GM04503 (cell line): Measurements from ENCODE around the gene SNORC.

ENCODE experiments used
- DNase-seq: peaks from one replicate; pipeline ENCODE4 v3.0.0-alpha.2; 2012; ENCODE audit warnings: low read depth

Gene SNORC

DNA sequence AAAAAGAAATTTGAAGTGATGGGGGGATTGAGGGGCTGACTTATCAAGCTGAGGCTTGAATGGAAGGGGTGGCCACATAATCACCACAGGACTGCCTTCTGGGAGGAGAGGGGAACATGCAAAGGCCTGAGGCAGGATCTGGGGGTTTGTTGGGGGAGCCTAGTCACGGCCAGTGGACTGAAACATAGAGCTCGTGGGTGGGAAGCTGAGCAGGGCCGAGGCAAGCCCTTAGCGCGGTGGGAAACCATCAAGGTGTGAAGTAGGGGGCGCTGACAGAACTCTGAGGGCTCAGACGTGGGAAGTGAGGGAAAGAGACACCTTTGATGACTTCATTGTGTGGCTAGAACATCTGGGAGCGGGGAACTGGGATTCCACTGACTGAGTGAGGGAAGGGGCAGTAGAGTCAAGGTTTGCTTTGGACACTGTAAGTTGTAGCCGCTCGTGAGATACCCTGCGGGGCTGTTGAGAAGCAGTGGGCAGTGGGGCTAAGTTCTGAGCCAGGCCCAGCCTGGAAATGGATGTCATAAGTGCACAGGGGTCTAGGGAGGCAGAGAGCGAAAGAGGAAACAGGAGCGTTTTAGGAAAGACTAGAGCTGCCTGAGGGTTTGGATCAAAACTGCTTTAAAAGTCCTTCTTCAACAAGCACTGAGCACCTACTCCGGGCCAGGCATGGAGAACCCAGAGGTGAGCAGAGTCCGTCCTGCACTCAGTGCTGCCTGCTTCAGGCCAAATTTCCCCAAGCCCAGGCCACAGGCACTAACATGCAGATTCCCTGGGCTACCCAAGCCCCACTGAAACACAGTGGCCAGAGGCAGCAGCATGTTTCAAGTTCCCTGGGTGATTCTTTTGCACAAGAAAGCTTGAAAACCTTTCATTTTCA lies 686 bp upstream of the SNORC start:
- DNase-seq: no peak

DNA sequence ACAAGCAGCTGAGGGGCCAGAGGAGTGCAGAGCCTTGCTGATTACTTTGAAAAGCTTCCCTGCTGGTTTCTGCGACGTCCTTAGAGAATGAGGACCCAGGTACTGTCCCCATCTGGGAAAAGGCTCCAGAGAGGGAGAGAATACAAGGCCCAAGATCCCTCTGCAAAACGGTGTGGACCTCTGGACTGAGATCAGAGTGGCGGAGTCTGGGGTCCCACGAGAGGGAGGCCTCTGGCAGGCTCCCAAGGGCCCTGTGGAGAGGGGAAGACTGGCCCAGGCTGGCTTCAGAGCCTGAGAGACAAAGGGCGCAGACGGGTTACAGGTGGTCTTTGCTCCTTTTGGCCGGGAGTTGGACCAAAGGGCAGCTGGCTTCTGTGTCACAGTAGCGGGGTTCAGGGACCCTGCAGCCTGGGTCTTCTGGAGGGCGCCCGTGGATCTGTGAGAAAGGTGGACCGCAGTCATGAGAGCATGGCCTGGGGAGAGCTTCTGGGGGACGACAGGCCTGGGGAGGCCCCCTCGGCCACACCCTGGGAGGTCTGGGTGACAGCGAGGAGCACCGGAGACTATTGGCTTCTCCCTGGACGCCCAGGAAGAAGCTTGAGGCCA lies 805 bp downstream of the SNORC start:
- no peak for DNase-seq

DNA sequence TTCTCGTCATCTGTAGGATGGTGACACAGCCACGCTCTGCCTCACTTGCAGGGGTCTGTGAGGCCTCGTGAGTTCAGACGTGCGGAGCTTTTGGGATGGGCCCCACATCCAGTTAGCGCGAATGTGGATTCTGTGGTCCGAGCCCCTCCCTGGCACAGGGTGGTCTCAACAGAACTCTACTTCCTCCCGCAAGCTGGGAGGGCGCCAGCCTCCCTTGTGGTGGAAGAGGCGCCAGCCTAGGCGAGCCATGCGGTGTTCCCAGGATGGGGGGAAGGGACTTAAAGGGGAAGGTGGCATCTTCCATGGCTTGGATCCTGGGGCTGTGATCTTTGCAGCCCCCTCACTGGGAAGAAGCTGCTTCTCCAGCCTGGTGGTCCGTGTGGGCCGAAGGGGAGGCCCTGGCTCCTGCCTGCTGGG lies 1.4 kb downstream of the SNORC start:
- no peak for DNase-seq

DNA sequence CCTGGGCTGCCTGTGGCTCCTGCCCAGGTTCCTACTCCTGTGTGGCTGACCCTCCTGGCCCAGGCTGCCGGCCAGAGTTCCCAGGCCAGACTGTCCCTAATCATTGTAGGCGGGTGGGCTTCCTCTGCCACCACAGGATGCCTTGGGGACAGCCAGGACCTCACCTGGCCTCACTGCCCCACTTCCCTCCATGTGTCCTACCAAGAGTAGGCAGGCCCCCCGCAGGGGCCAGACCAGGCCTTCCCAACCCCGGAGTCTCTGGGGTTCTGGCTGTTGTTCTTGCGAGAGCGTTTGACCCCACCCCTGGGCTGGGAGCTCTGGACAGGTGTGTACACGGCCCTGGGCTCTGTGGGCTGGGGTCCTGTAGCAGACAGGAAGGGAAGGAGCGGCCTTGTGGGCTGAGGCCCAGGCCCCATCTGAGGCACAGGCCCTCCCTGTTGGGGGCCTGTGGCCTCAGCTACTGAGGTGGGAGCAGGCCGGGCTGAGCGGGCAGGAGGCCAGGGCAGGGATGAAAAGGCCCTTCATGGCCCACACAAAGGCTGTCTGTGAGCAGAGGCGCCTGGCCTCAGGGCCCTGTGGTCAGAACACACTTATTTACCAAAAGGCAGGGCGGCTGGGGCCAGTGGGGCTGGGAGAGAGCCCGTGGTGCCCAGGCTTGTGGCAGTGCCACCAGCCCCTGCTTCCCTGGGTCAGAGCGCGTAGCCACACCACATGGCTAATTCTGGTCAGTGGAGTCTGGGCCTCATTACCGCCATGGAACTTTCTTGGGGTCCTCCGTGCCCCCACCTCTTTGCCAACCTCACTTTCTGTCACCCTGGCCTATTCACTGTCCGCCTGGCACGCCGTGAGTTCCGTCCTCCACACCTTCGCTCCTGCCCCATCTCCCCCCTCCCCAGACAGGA lies 2.0 kb downstream of the SNORC start:
- DNase-seq: no peak

DNA sequence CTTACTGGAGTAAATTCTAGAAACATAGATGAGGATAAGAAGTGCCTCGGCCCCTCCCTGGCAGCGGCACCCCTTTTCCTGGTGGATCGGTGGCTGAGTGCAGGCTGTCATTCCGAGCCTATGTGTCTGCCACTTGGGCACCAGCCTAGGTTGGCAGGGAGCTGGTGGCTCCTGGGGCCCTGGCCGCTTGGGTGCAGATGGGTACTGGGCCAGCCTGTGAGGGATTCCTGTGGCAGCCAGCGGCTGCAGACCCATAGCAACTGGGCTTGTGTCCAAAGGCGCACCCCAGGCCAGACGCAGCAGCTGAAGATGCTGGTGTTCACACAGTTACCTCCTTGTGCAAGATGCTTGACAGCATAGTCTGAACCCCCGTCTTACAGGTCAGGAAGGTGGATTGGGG lies 2.8 kb downstream of the SNORC start:
- DNase-seq: no peak

DNA sequence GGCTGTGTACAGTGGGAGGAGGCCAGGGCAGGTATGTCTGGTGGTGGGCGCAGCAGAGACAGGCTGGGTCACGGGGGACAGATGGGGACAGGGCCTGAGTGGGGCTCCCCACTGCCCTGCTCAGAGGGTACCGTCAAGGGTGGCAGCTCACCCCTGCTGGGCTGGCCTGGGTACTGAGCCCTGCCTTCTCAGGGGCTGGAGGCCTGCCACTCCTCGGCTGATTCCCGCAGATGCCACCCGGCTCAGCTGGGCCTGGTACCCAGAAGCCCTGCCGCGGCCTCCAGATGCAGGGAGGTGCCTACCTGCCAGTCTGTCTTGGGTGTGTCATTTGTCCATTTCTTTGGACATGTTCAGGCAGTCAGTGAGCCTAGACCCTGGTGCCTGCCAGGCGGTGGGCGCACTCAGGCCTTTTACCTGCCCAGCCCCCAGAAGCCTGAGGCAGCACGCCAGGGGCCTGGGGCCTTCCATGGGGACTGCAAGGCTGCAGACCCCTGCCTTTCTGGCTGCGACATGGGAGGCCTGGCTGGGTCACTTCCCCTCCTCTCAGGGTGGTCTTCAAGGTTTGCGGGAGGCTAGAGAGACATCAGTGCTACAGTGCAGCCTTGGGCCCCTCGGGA lies 3.3 kb downstream of the SNORC start:
- DNase-seq: no peak

DNA sequence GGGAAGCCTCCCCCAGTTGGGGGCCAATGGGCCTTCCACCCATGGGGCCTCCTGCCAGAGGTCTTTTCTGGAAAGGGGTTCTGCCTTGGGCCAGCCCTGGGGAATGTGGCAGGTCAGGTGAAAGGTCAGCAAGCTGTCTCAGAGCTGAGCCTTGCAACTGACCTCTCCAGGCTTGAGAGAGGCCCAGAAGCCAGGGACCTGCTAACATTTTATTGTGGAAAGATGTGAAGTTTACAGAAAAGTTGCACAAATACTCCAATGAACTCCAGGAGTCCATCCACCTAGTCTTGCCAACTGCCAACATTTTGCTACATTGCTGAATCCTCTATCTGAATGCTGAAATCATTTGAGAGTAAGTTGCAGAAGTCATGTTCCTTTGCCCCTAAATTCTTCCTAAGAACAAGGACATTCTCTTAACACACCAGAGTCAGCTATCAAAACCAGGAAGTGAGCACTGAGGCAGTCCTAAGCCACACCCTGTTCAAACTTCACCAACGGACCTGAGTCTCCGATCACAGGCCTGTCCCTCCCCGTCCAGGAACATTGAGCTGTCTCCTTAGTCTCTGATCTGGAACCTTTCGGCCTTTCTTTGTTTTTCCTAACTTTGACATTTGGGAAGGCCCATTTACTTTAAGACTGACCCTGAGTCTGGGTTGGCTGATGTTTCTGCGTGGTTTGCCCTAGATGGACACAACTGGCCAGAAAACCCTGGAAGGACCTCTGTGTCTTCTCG lies 4.0 kb downstream of the SNORC start:
- no peak for DNase-seq

DNA sequence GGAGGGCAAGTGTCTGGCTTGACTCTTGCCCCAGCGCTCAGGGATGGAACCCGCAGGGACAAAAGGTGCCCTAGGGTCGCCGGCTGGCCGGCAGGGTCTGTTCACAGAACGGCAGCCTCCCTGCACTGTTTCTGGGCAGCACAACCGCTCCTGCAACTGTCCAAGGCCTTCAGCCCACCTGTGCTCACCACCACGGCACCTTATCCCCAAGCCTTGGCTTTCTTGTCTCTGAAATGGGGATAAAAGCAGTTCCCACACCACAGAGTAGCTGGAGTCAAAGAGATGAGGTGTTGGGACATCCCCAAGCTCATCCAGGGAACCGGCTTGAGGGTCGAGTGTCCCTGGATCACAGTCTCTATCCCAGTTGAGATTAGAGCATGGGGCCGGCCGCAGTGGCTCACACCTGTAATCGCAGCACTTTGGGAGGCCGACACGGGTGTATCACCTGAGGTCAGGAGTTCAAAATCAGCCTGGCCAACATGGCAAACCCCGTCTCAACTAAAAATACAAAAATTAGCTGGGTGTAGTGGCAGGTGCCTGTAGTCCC lies 4.7 kb downstream of the SNORC start:
- no peak for DNase-seq

DNA sequence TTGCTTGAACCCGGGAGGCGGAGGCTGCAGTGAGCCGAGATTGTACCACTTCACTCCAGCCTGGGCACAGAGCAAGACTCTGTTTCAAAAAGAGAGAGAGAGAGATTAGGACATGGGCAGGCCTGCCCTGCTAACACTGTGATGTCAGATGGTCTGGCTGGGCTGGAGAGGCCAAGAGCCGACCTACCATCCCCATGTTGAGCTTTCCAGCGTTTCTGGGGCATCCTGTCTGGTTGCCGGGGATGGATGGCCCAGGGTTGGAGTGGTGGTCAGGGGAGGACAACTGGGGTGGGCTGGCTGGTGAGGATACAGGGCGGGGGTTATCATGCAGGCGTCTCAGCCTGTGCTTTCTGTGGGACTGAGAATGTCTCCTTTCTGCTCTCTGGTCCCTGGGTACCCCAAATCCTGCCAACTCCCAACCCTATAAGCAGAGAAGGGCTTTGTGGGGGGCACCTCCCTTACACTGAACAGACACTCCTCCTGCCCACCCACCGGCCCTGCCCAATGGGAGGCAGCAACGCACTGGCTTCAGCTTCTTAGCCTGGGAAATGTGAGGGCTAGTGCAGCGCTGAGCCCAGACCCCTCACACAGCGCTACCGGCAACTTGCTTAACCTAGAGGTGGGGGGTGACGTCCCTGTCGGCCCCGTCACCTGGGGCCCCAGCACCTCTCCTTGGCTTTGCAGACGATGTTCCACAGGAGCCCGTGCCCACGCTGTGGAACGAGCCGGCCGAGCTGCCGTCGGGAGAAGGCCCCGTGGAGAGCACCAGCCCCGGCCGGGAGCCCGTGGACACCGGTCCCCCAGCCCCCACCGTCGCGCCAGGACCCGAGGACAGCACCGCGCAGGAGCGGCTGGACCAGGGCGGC lies 5.4 kb downstream of the SNORC start:
- DNase-seq: no peak

DNA sequence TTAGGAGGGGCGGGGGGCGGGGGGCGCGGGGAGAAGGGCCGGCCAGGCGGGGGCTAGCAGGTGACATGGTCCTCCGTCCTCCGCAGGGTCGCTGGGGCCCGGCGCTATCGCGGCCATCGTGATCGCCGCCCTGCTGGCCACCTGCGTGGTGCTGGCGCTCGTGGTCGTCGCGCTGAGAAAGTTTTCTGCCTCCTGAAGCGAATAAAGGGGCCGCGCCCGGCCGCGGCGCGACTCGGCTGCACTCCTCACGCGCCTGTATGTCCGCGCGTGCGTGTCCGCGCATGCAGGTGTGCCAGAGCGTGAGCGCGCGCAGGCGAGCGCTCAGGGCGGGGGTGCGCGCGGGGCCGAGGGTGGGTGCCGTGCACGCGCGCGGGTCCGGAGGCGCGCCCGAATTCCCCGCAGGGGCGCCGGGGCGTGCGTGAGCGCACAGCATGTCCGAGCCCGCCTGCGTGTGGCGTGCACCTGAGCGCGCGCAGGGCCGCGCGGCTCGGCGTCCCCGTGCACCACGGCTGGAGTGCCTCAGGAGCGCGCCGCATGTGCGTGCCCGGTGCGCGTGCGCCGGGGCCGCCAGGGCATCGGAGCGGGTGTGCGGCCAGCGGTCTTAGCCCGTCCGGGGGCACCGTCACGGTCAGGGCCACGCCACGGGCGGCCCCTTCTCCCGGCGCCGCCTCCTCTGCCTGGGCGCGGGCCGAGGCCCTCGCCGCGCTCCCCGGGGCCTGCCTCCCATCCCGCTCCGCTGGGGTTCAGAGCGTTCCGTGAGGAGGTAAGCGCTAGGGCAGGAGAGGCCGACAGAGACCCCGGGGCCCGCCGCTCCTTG lies 6.3 kb downstream of the SNORC start:
- no peak for DNase-seq

DNA sequence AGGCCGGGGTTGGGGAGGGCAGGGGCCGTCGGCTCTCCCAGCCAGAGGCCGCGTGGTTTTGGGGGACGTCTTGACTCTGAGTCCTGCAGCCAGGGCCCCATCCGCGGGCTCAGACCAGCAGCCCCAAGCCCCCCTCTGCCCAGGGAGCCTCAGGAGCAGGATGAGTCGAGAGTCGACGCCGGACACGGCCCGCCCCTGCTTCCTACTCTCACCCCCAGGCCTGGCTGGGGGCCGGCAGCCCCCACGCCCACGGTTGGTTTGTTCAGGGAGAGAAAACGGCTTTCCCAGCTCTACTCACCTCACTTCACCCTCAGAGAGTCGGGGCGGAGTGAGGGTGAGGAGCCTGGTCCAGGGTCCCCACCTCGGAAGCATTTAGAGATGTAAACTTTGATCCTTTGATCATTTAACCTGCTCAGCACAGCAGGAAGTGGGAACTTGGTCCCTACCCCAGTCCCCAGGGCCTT lies 6.9 kb downstream of the SNORC start:
- DNase-seq: no peak

DNA sequence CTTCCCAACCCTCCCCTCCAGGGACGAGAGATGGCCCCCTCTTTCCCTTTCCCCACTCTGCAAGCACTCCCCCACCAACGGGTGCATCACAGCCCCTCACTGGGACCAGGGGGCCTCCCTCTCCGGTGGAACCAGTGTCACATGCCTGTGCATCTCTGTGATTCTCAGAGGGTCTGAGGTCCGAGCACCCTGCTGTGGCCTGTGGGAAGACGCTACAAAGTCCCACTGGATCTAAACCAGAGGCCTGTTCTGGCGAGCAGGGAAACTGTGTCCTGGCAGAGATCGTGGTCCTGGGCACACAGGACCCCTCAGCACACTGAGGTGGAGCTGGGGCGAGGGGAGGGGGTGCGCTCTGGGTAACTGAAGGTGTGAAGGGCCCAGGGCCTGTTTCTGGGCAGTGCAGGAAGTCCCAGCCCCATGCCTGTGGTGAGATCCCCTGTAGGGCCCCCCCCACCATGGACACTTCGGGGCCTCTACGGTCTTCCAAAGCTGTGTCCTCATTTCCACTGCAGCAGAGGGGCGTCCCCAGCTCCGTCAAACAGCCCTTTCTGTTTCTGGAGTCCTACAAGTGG lies 8.0 kb downstream of the SNORC start:
- no peak for DNase-seq

DNA sequence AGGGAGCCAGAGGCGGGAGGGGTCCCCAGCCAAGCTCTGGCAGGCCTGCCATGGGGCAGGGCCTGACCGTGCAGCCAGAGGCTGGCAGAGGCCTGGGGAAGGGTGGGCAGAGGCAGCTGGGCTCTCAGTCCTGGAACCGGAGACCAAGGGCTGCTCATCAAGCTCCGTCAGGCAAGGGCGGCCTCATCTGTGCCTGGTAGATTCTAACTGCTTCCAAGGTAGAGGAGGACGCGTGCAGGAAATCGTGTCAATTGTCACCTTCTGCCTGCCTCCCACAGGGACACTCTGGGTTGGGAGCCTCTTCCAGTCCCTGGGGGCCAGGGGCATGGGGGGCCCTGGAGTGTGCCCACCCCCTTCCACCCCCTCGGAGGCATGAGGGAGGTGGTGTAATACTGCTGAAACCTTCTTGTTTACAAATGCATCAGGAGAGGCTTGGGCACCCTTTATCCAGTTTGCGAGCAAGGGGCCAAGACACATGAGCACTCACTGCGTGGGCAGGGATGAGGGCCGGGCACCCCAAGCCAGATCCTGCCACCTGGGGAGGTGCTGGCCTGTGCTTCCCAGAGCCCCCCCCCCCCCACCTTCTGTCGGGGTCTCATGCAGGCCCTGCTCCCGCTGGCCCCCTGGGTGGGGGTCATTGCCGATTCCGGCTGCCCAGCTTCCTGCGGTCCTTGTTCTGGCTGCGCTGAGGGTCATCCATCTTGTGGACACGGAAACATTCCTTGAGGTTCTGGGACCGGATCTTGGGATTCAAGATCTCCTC lies 9.0 kb downstream of the SNORC start:
- no peak for DNase-seq

DNA sequence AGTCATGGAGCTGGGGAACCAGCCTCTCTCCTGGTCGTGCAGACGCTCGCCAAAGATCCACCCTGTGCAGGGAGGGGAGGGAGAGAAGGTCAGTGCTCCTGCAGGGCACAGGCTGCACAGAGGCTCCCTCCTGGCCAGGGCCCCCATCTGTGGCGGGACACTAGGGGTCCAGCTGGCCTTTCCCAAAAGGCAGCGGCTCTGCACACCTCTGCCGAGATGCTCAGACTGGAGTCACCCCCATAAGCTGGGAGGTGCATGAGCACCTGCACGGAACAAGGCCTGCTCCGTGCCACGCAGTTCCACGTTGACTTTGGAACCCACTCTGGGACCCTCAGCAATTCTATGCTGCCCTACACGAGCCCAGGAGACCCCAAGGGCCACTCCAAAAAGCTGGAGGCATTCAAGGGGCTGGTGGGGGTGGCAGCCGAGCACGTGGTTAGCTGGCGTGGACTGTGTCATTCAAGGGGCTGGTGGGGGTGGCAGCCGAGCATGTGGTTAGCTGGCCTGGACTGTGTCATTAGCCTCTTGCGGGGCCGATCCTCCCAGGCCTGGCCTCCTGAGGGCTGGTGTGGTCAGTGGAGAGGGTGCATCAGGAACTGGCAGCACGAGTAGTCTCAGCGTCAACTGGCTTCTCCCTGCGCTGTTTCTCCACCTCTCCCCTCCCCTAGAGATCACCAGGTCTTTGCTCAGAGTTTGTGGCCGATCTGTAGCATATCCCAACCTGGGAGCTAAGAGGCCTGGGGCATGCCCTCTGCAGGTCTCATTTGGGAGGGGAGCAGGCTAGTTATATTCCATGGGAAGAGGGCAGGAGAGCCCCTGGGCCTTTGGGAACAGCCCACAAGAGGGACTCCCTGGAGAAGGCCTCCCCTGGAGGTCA lies 9.8 kb downstream of the SNORC start:
- DNase-seq: no peak

DNA sequence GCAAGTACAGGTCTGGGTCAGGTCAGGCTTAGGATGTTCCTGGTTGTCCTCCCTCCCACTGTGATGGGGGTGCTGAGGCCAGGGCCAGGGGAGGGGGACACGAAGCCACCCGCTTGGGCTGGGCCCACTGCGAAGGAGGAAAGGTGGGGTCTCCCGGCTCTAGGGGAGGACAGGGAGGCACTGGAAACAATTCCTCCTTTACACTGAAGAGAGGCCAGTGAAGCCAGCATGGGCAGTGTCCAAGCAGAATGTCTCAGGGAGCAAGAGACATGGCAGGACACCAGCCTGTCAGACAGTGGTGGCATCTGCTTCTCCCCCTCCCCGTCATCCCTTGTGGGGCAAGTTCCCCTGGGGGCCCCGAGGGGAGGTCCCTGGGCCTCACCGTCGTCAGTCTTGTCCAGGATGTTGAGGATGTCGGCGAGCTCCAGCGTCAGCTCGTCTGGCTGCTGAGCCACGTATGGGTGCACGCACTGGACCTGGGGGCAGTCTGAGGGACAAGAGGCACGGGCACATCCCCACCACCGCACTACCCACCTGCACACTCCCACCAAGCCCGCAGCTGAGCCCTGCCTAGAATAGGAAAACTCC lies 10.8 kb downstream of the SNORC start:
- no peak for DNase-seq

DNA sequence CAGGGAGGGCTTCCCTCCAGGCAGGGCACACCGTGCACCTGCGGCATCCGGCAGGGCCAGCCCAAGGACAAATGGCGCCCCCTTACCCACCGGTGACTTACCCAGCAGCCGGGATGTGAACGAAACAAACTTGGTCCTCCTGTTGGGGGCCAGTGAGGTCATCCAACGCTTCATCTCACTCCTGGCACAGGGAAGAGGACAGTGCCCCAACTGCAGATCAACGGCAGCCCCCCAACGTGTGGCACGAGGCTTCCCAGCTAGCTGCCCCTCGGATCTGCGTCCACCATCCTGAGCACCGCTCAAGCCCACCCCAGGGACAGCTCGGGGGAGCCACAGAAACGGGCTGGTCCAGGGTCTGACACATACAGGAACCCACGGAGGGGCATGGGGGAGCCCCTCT lies 12.0 kb downstream of the SNORC start:
- no peak for DNase-seq
